ENCODE data around the gene MAPK8IP3. TPM values are rescaled to one million over a fixed set of nuclear protein-coding genes. Genes with fewer than 3 reads are reported as not detected.

MAPK8IP3 gene
- total RNA-seq, 2 experiments from 2014 or later = 146 to 157 TPM

- H3K4me3 Mint-ChIP-seq = no peak overlapping the region
- no peak for DNase-seq
- H3K36me3 Mint-ChIP-seq = peaks cover 17% of the 10 kb centered on the region
- POLR2A ChIA-PET = no interaction called here
- no peaks in the 10 kb centered on the region for H3K4me1 Mint-ChIP-seq
- no peak overlapping the region for H3K27ac Mint-ChIP-seq
- ATAC-seq (ENCODE audit: low read depth) = no peak
- H3K9me3 Mint-ChIP-seq = no peaks in the 10 kb centered on the region
- no peaks in the 10 kb centered on the region for H3K27me3 Mint-ChIP-seq
Measured at GRCh38 chr16:1669698-1670097, 36.3 kb upstream of the MAPK8IP3 start.

GRCh38 chr16:1670371-1670770 is 35.6 kb upstream of the MAPK8IP3 start:
- Mint-ChIP-seq H3K36me3 (peaks cover 17% of the 10 kb centered on the region), H3K4me1 (no peaks in the 10 kb centered on the region), H3K4me3 (no peak overlapping the region), H3K9me3 (no peaks in the 10 kb centered on the region), H3K27me3 (no peaks in the 10 kb centered on the region), H3K27ac (no peak overlapping the region)
- ATAC-seq (ENCODE audit: low read depth) = no peak
- DNase-seq = no peak
- POLR2A ChIA-PET = no interaction called here

GRCh38 chr16:1670866-1671265 is 35.1 kb upstream of the MAPK8IP3 start:
- ATAC-seq (ENCODE audit: low read depth) = no peak
- no peak overlapping the region for H3K27ac Mint-ChIP-seq
- H3K4me3 Mint-ChIP-seq = no peak overlapping the region
- no peak for DNase-seq
- H3K27me3 Mint-ChIP-seq = no peaks in the 10 kb centered on the region
- H3K9me3 Mint-ChIP-seq = no peaks in the 10 kb centered on the region
- no peaks in the 10 kb centered on the region for H3K4me1 Mint-ChIP-seq
- H3K36me3 Mint-ChIP-seq = peaks cover 17% of the 10 kb centered on the region
- POLR2A ChIA-PET = no interaction called here

- Mint-ChIP-seq H3K27ac (no peak overlapping the region), H3K27me3 (no peaks in the 10 kb centered on the region), H3K4me1 (peaks cover 5% of the 10 kb centered on the region), H3K9me3 (no peaks in the 10 kb centered on the region), H3K4me3 (no peak overlapping the region), H3K36me3 (peaks cover 17% of the 10 kb centered on the region)
- ATAC-seq (ENCODE audit: low read depth) (no peak), DNase-seq (no peak)
- POLR2A ChIA-PET = interaction anchor here (1.3 kb wide), 1 partner anchor 32 kb away, joined by 4 read pairs; the partner anchor contains the start of gene MAPK8IP3
Measured at GRCh38 chr16:1673424-1674151, 32.4 kb upstream of the MAPK8IP3 start.

GRCh38 chr16:1674306-1674705 is 31.7 kb upstream of the MAPK8IP3 start:
- Mint-ChIP-seq H3K4me1 (peaks cover 10% of the 10 kb centered on the region), H3K4me3 (no peak overlapping the region), H3K27ac (no peak overlapping the region), H3K36me3 (peaks cover 17% of the 10 kb centered on the region), H3K27me3 (no peaks in the 10 kb centered on the region), H3K9me3 (no peaks in the 10 kb centered on the region)
- ATAC-seq (ENCODE audit: low read depth) = no peak
- DNase-seq = no peak
- POLR2A ChIA-PET = interaction anchor here (1.3 kb wide), 1 partner anchor 32 kb away, joined by 4 read pairs; the partner anchor contains the start of gene MAPK8IP3

GRCh38 chr16:1674751-1675664 is 31.0 kb upstream of the MAPK8IP3 start:
- DNase-seq (no peak), ATAC-seq (ENCODE audit: low read depth) (no peak)
- H3K27me3 Mint-ChIP-seq = no peaks in the 10 kb centered on the region
- peaks cover 10% of the 10 kb centered on the region for H3K4me1 Mint-ChIP-seq
- no peaks in the 10 kb centered on the region for H3K9me3 Mint-ChIP-seq
- H3K4me3 Mint-ChIP-seq = no peak overlapping the region
- POLR2A ChIA-PET = interaction anchor here (1.3 to 1.9 kb wide), 2 partner anchors 31 to 32 kb away, joined by 4 to 6 read pairs; partner anchors contain the start of gene MAPK8IP3
- H3K36me3 Mint-ChIP-seq = peaks cover 17% of the 10 kb centered on the region
- no peak overlapping the region for H3K27ac Mint-ChIP-seq

GRCh38 chr16:1676661-1677060 is 29.3 kb upstream of the MAPK8IP3 start:
- H3K27me3 Mint-ChIP-seq = no peaks in the 10 kb centered on the region
- H3K27ac Mint-ChIP-seq = no peak overlapping the region
- DNase-seq = no peak
- peaks cover 20% of the 10 kb centered on the region for H3K4me1 Mint-ChIP-seq
- POLR2A ChIA-PET = interaction anchor here (1.9 to 2.2 kb wide), 2 partner anchors 30 to 66 kb away, joined by 6 to 9 read pairs; partner anchors contain the start of genes CRAMP1, IFT140 and MAPK8IP3
- no peaks in the 10 kb centered on the region for H3K9me3 Mint-ChIP-seq
- peaks cover 10% of the 10 kb centered on the region for H3K36me3 Mint-ChIP-seq
- H3K4me3 Mint-ChIP-seq = no peak overlapping the region
- no peak for ATAC-seq (ENCODE audit: low read depth)

- POLR2A ChIA-PET = interaction anchor here (1.0 to 2.2 kb wide), 8 partner anchors 11 to 478 kb away, joined by 4 to 26 read pairs (median 5); partner anchors contain the start of genes CRAMP1, EME2, IFT140 and MAPK8IP3
- H3K9me3 Mint-ChIP-seq = no peaks in the 10 kb centered on the region
- peak overlapping the region; percentile 61 for H3K4me3 Mint-ChIP-seq
- H3K27me3 Mint-ChIP-seq = no peaks in the 10 kb centered on the region
- DNase-seq = no peak
- ATAC-seq (ENCODE audit: low read depth) = no peak
- peaks cover 20% of the 10 kb centered on the region for H3K4me1 Mint-ChIP-seq
- H3K36me3 Mint-ChIP-seq = peaks cover 6% of the 10 kb centered on the region
- no peak overlapping the region for H3K27ac Mint-ChIP-seq
Measured at GRCh38 chr16:1677339-1677738, 28.7 kb upstream of the MAPK8IP3 start.

- peak within 1 kb of the TSS; percentile 96 for H3K4me3 Mint-ChIP-seq
- peaks cover 20% of the 10 kb centered on the region for H3K4me1 Mint-ChIP-seq
- H3K36me3 Mint-ChIP-seq = peaks cover 3% of the 10 kb centered on the region
- POLR2A ChIA-PET = interaction anchor here (1.0 to 2.2 kb wide), 8 partner anchors 11 to 477 kb away, joined by 4 to 26 read pairs (median 5); partner anchors contain the start of genes CRAMP1, EME2, IFT140 and MAPK8IP3
- peak within 1 kb of the TSS; percentile 89 for H3K27ac Mint-ChIP-seq
- peak; percentile 99 for ATAC-seq (ENCODE audit: low read depth)
- H3K9me3 Mint-ChIP-seq = no peaks in the 10 kb centered on the region
- peak; percentile 96 for DNase-seq
- H3K27me3 Mint-ChIP-seq = no peaks in the 10 kb centered on the region
Measured at GRCh38 chr16:1677942-1678499, 28.0 kb upstream of the MAPK8IP3 start, which contains the start of gene JPT2. JPT2 (plus strand) TSS chr16:1678279; CDS start chr16:1678313, 34 bp downstream.

GRCh38 chr16:1678500-1679098 is 27.4 kb upstream of the MAPK8IP3 start:
- DNase-seq (no peak), ATAC-seq (ENCODE audit: low read depth) (peak; percentile 24)
- POLR2A ChIA-PET = interaction anchor here (1.0 to 2.2 kb wide), 8 partner anchors 12 to 477 kb away, joined by 4 to 26 read pairs (median 5); partner anchors contain the start of genes CRAMP1, EME2, IFT140 and MAPK8IP3
- Mint-ChIP-seq H3K27me3 (no peaks in the 10 kb centered on the region), H3K27ac (peak overlapping the region; percentile 89), H3K4me1 (peaks cover 20% of the 10 kb centered on the region), H3K4me3 (peak overlapping the region; percentile 96), H3K36me3 (peaks cover under 1% of the 10 kb centered on the region), H3K9me3 (no peaks in the 10 kb centered on the region)

- Mint-ChIP-seq H3K27me3 (no peaks in the 10 kb centered on the region), H3K4me1 (peaks cover 20% of the 10 kb centered on the region), H3K9me3 (no peaks in the 10 kb centered on the region)
Measured at GRCh38 chr16:1680361-1680760, 25.6 kb upstream of the MAPK8IP3 start.

GRCh38 chr16:1681032-1681431 is 25.0 kb upstream of the MAPK8IP3 start:
- H3K27ac Mint-ChIP-seq = peak overlapping the region; percentile 27
- H3K27me3 Mint-ChIP-seq = no peaks in the 10 kb centered on the region
- POLR2A ChIA-PET = no interaction called here
- no peak for DNase-seq
- ATAC-seq (ENCODE audit: low read depth) = no peak
- peaks cover 5% of the 10 kb centered on the region for H3K36me3 Mint-ChIP-seq
- peaks cover 20% of the 10 kb centered on the region for H3K4me1 Mint-ChIP-seq
- no peaks in the 10 kb centered on the region for H3K9me3 Mint-ChIP-seq
- H3K4me3 Mint-ChIP-seq = no peak overlapping the region

More at GRCh38 chr16:1680361-1680760, 25.6 kb upstream of the MAPK8IP3 start:
- peak overlapping the region; percentile 31 for H3K4me3 Mint-ChIP-seq
- no peak overlapping the region for H3K27ac Mint-ChIP-seq
- ATAC-seq (ENCODE audit: low read depth) (no peak), DNase-seq (no peak)
- peaks cover 3% of the 10 kb centered on the region for H3K36me3 Mint-ChIP-seq
- POLR2A ChIA-PET = no interaction called here
